ENCODE data around the gene BCL6B.
"Not testable (repeated sequence)": the region's sequence is repeated elsewhere in the genome, so short reads cannot be mapped to it uniquely, and the experiment has no call there.

Gene BCL6B

GRCh38 chr17:7048968-7049367 lies 26.1 kb downstream of the BCL6B start:
- no peaks in the 10 kb centered on the region for H3K36me3 ChIP-seq
- H3K4me3 ChIP-seq: no peak overlapping the region
- H3K4me1 ChIP-seq: peaks cover 27% of the 10 kb centered on the region
- H3K4me2 ChIP-seq: 0 out of 2 replicates have a peak overlapping the region, but pooled peaks have one; percentile 17
- peaks cover 16% of the 10 kb centered on the region; the same call in 1 of the 2 replicates for H3K27me3 ChIP-seq
- H3K9me3 ChIP-seq: no peaks in the 10 kb centered on the region
- H4K20me1 ChIP-seq: no peaks in the 10 kb centered on the region
- H3K9ac ChIP-seq: no peak overlapping the region
- no peak overlapping the region for H3K27ac ChIP-seq
- no peak for TF ChIP-seq Cebpa-rat (IDR thresholded peaks at IDR 0.05)

DNA sequence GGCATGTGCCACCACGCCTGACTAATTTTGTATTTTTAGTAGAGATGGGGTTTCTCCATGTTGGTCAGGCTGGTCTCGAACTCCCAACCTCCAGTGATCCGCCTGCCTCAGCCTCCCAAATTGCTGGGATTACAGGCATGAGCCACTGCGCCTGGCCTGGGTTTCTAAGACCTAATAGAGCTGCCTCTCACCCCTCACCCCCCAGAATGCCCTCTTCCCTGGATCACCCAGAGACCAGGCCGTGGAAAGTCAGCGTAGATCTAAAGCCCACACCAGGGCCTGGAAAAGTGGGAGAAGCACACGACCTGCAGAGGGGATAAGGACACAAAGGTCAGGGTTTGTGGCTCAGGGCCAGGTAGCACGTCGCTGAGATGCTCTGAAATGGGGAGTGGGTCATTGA lies 27.7 kb downstream of the BCL6B start:
- H3K4me2 ChIP-seq, H3K36me3 ChIP-seq, H3K9ac ChIP-seq, H4K20me1 ChIP-seq, H3K27ac ChIP-seq, H3K9me3 ChIP-seq, H3K4me3 ChIP-seq: not testable (repeated sequence)
- Histone ChIP-seq H3K27me3 (peaks cover 13% of the 10 kb centered on the region; the same call in 1 of the 2 replicates), H3K4me1 (peaks cover 23% of the 10 kb centered on the region)

- no peaks in the 10 kb centered on the region for H3K9me3 ChIP-seq
- H3K4me2 ChIP-seq: no peak overlapping the region
- H3K27me3 ChIP-seq: no peaks in the 10 kb centered on the region
- no peaks in the 10 kb centered on the region for H4K20me1 ChIP-seq
- TF ChIP-seq Cebpa-rat (IDR thresholded peaks at IDR 0.05): no peak
- no peak overlapping the region for H3K27ac ChIP-seq
- H3K4me3 ChIP-seq: no peak overlapping the region
- no peaks in the 10 kb centered on the region for H3K36me3 ChIP-seq
- no peak overlapping the region for H3K9ac ChIP-seq
- H3K4me1 ChIP-seq: no peaks in the 10 kb centered on the region
These were observed 33.5 kb downstream of the BCL6B start for GRCh38 chr17:7056386-7056785.

GRCh38 chr17:7058831-7059447 lies 36.1 kb downstream of the BCL6B start:
- Histone ChIP-seq H3K4me3 (no peak overlapping the region), H3K4me1 (no peaks in the 10 kb centered on the region), H3K27me3 (no peaks in the 10 kb centered on the region), H3K27ac (no peak overlapping the region), H3K4me2 (no peak overlapping the region), H3K9ac (no peak overlapping the region), H4K20me1 (no peaks in the 10 kb centered on the region), H3K36me3 (no peaks in the 10 kb centered on the region), H3K9me3 (no peaks in the 10 kb centered on the region)
- no peak for TF ChIP-seq Cebpa-rat (IDR thresholded peaks at IDR 0.05)

GRCh38 chr17:7060165-7060891 lies 37.5 kb downstream of the BCL6B start:
- H3K9ac ChIP-seq: no peak overlapping the region
- H3K27ac ChIP-seq: no peak overlapping the region
- TF ChIP-seq Cebpa-rat (IDR thresholded peaks at IDR 0.05): no peak
- H3K27me3 ChIP-seq: no peaks in the 10 kb centered on the region
- no peaks in the 10 kb centered on the region for H3K9me3 ChIP-seq
- no peaks in the 10 kb centered on the region for H3K4me1 ChIP-seq
- H3K4me3 ChIP-seq: no peak overlapping the region
- no peak overlapping the region for H3K4me2 ChIP-seq
- H4K20me1 ChIP-seq: no peaks in the 10 kb centered on the region
- H3K36me3 ChIP-seq: no peaks in the 10 kb centered on the region

DNA sequence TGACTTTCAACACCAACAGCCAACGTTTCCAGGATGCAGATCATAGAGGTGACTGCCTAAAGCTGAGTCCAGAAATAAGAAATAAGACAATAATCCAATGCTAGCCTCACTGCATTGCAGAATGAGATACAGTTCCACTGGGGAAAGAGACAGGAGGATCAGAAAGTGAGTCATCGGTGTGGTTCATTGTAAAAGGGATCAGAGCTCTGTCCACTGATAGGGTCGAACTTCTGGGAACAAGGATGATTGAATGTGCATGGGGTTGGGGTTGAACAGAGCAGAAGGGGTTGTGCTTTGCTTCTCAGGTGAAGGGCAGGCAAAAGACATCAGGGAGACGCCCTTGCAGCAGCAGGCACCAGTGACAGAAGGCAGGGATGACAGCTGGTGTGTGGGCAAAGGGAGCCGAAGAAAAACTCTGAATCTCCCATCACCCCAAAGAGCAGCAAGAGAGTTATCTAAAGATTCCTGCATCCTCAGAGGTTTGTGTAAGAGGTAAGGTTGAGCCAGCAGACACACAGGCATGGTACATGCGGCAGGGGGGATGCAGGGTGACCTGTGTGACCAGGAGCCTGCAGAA lies 40.8 kb downstream of the BCL6B start:
- Histone ChIP-seq H3K27me3 (no peaks in the 10 kb centered on the region), H3K36me3 (no peaks in the 10 kb centered on the region)
- TF ChIP-seq Cebpa-rat (IDR thresholded peaks at IDR 0.05): no peak

DNA sequence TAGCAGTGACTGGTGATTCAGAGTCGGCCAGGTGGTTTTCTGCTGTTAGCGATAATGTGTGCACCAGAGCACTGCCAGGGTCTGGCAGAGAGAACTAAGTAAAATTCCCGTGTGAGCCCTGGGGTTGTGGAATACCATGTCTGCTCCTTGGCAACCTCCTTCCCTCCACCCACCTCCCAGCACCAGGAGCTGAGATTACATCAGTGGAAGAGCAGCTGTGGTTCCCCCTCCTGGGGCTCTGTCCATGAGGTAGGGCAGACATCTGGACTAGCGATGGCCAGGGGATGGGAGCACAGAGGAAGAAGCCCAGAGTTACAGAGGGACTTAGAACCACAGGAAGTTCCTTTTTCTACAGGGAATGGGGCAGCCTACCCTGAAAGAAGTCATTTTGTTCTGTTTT lies 41.4 kb downstream of the BCL6B start:
- no peaks in the 10 kb centered on the region for H3K36me3 ChIP-seq
- H3K4me3 ChIP-seq: no peak overlapping the region
- no peak overlapping the region for H3K27ac ChIP-seq
- no peak overlapping the region for H3K4me2 ChIP-seq
- no peaks in the 10 kb centered on the region for H4K20me1 ChIP-seq
- H3K27me3 ChIP-seq: no peaks in the 10 kb centered on the region
- peaks cover 19% of the 10 kb centered on the region for H3K9me3 ChIP-seq
- H3K9ac ChIP-seq: no peak overlapping the region
- TF ChIP-seq Cebpa-rat (IDR thresholded peaks at IDR 0.05): no peak
- no peaks in the 10 kb centered on the region for H3K4me1 ChIP-seq

More for the DNA sequence above, 40.8 kb downstream of the BCL6B start:
- Histone ChIP-seq H3K4me1 (no peaks in the 10 kb centered on the region), H3K4me2 (no peak overlapping the region), H3K4me3 (no peak overlapping the region), H3K9me3 (peaks cover 14% of the 10 kb centered on the region), H3K9ac (no peak overlapping the region), H4K20me1 (no peaks in the 10 kb centered on the region), H3K27ac (no peak overlapping the region)

- Histone ChIP-seq H3K36me3 (no peaks in the 10 kb centered on the region), H3K9ac (no peak overlapping the region), H3K27ac (no peak overlapping the region), H3K27me3 (no peaks in the 10 kb centered on the region), H3K9me3 (peaks cover 19% of the 10 kb centered on the region), H3K4me2 (no peak overlapping the region), H4K20me1 (no peaks in the 10 kb centered on the region), H3K4me1 (no peaks in the 10 kb centered on the region), H3K4me3 (no peak overlapping the region)
- no peak for TF ChIP-seq Cebpa-rat (IDR thresholded peaks at IDR 0.05)
These were observed 44.3 kb downstream of the BCL6B start for GRCh38 chr17:7067198-7067597.

- no peak overlapping the region for H3K9ac ChIP-seq
- H3K4me1 ChIP-seq: no peaks in the 10 kb centered on the region
- no peak overlapping the region for H3K4me2 ChIP-seq
- no peak for TF ChIP-seq Cebpa-rat (IDR thresholded peaks at IDR 0.05)
- H3K27me3 ChIP-seq: no peaks in the 10 kb centered on the region
- no peaks in the 10 kb centered on the region for H3K36me3 ChIP-seq
- H3K4me3 ChIP-seq: no peak overlapping the region
- no peak overlapping the region for H3K27ac ChIP-seq
- H4K20me1 ChIP-seq: no peaks in the 10 kb centered on the region
- H3K9me3 ChIP-seq: peaks cover 19% of the 10 kb centered on the region
These were observed 45.4 kb downstream of the BCL6B start for GRCh38 chr17:7068268-7068667.

- Histone ChIP-seq H3K4me3 (no peak overlapping the region), H3K27ac (no peak overlapping the region), H3K9ac (no peak overlapping the region), H3K36me3 (no peaks in the 10 kb centered on the region), H3K9me3 (peaks cover 19% of the 10 kb centered on the region), H3K27me3 (no peaks in the 10 kb centered on the region), H3K4me1 (no peaks in the 10 kb centered on the region), H3K4me2 (no peak overlapping the region), H4K20me1 (no peaks in the 10 kb centered on the region)
- TF ChIP-seq Cebpa-rat (IDR thresholded peaks at IDR 0.05): no peak
These were observed 47.9 kb downstream of the BCL6B start for GRCh38 chr17:7070712-7071111.

Measured in BLaER1 (cell line).